ENCODE measurements around the gene RPS16. TPM values are rescaled to one million over a fixed set of nuclear protein-coding genes. Genes with fewer than 3 reads are reported as not detected.

Gene RPS16
- total and polyA plus RNA-seq, 2 of the 13 experiments (the other 11 are each of a cell fraction or from before 2014, with no cell fraction given): 488 to 2,583 TPM

- TF ChIP-seq RNF219 (CRISPR knock-in tag; IDR thresholded peaks at IDR 0.05) (no peak), KIAA2018 (CRISPR knock-in tag; IDR thresholded peaks at IDR 0.05; ENCODE audit: borderline replicate concordance) (no peak), POGZ (CRISPR knock-in tag; IDR thresholded peaks at IDR 0.05) (no peak), NFYB (CRISPR knock-in tag; IDR thresholded peaks at IDR 0.05) (no peak), CC2D1A (CRISPR knock-in tag; IDR thresholded peaks at IDR 0.05) (no peak), ZNF3 (CRISPR knock-in tag; IDR thresholded peaks at IDR 0.05) (0 out of 2 replicates have a peak, but pooled peaks have one; percentile 24), POLR2AphosphoS2 (IDR thresholded peaks at IDR 0.05; ENCODE audit: low read depth, low read length) (no peak), ZNF567 (CRISPR knock-in tag; IDR thresholded peaks at IDR 0.05; ENCODE audit: borderline replicate concordance) (no peak), MEIS1 (CRISPR knock-in tag; IDR thresholded peaks at IDR 0.05; ENCODE audit: borderline replicate concordance) (no peak), ESRRA (CRISPR knock-in tag; IDR thresholded peaks at IDR 0.05; ENCODE audit: low read depth) (no peak), RFXAP (CRISPR knock-in tag; IDR thresholded peaks at IDR 0.05; ENCODE audit: borderline replicate concordance) (0 out of 2 replicates have a peak, but pooled peaks have one; percentile 1), ISL2 (CRISPR knock-in tag; IDR thresholded peaks at IDR 0.05) (no peak), MBD4 (IDR thresholded peaks at IDR 0.05; ENCODE audit: borderline replicate concordance, low read length) (no peak), ZC3H4 (CRISPR knock-in tag; IDR thresholded peaks at IDR 0.05; ENCODE audit: borderline replicate concordance) (peak; percentile 36; the same call in 1 of the 2 replicates), ZNF619 (CRISPR knock-in tag; IDR thresholded peaks at IDR 0.05) (no peak)
These were observed 8.9 kb upstream of the RPS16 start (continued) for GRCh38 chr19:39444598-39445195.

Data from HepG2 (cell line).